ENCODE measurements around the gene RBM7.

The RBM7 gene

DNA sequence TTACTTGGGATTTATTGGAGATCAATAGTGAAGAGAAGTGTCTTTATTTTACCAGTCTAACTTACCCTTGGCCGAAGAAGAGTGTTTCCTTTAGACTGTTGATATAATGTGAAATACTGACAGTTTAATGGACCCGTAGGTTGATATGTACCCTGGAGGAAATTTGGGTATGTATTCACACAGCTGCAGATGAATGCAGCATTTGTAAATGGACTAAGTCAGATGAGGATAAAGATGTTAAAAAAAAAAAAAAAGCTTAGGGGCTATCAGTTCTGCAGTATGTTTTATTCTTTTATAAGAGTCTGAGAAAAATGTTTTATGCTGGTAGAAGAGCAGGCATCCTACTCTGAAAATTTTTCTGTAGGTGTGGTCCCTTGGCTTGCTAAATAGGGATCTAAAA, 41.5 kb downstream of the RBM7 start:
- no peak for DNase-seq (ENCODE audit: low spot score)
- TF ChIP-seq, protein P1, sequence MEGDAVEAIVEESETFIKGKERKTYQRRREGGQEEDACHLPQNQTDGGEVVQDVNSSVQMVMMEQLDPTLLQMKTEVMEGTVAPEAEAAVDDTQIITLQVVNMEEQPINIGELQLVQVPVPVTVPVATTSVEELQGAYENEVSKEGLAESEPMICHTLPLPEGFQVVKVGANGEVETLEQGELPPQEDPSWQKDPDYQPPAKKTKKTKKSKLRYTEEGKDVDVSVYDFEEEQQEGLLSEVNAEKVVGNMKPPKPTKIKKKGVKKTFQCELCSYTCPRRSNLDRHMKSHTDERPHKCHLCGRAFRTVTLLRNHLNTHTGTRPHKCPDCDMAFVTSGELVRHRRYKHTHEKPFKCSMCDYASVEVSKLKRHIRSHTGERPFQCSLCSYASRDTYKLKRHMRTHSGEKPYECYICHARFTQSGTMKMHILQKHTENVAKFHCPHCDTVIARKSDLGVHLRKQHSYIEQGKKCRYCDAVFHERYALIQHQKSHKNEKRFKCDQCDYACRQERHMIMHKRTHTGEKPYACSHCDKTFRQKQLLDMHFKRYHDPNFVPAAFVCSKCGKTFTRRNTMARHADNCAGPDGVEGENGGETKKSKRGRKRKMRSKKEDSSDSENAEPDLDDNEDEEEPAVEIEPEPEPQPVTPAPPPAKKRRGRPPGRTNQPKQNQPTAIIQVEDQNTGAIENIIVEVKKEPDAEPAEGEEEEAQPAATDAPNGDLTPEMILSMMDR (IDR thresholded peaks at IDR 0.05; ENCODE audit: borderline replicate concordance, control extremely low read depth, extremely low read depth, insufficient read depth, missing control alignments) = no peak
- in situ Hi-C loops (cut with MboI; ENCODE audit: low sequenced_read_pairs, unreplicated experiment) = no loop called here

GRCh38 chr11:114442536-114442935, 42.1 kb downstream of the RBM7 start:
- TF ChIP-seq, protein P1 (IDR thresholded peaks at IDR 0.05; ENCODE audit: borderline replicate concordance, control extremely low read depth, extremely low read depth, insufficient read depth, missing control alignments) = no peak
- DNase-seq (ENCODE audit: low spot score) = no peak
- in situ Hi-C loops (cut with MboI; ENCODE audit: low sequenced_read_pairs, unreplicated experiment) = no loop called here

DNA sequence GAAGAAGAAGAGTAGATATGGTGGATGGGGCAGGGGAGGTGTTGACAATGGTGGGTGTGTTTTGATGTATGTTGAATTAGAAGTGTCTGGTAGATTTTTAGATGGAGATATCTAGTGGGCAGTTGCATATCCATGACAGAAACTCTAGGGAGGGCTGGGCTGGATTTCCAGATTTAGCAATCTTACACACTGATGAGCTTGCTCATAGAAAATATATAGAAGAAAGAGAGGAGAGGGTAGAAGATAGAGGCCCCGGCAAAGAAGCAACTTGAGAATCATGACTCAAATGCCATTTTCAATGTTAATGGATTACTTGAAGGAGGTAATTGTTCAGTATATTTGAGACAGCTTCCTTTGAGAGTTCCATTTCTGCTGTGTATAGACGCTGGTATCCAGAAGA, 47.0 kb downstream of the RBM7 start:
- TF ChIP-seq, protein P1 (IDR thresholded peaks at IDR 0.05; ENCODE audit: borderline replicate concordance, control extremely low read depth, extremely low read depth, insufficient read depth, missing control alignments) = no peak
- in situ Hi-C loops (cut with MboI; ENCODE audit: low sequenced_read_pairs, unreplicated experiment) = no loop called here
- no peak for DNase-seq (ENCODE audit: low spot score)

- DNase-seq (ENCODE audit: low spot score) = no peak
- TF ChIP-seq, protein P1 (IDR thresholded peaks at IDR 0.05; ENCODE audit: borderline replicate concordance, control extremely low read depth, extremely low read depth, insufficient read depth, missing control alignments) = no peak
- in situ Hi-C loops (cut with MboI; ENCODE audit: low sequenced_read_pairs, unreplicated experiment) = no loop called here
Observed at GRCh38 chr11:114447892-114448291, 47.4 kb downstream of the RBM7 start.

GRCh38 chr11:114448749-114449482, 48.5 kb downstream of the RBM7 start:
- in situ Hi-C loops (cut with MboI; ENCODE audit: low sequenced_read_pairs, unreplicated experiment) = no loop called here
- no peak for DNase-seq (ENCODE audit: low spot score)
- TF ChIP-seq, protein P1 (IDR thresholded peaks at IDR 0.05; ENCODE audit: borderline replicate concordance, control extremely low read depth, extremely low read depth, insufficient read depth, missing control alignments) = no peak

DNA sequence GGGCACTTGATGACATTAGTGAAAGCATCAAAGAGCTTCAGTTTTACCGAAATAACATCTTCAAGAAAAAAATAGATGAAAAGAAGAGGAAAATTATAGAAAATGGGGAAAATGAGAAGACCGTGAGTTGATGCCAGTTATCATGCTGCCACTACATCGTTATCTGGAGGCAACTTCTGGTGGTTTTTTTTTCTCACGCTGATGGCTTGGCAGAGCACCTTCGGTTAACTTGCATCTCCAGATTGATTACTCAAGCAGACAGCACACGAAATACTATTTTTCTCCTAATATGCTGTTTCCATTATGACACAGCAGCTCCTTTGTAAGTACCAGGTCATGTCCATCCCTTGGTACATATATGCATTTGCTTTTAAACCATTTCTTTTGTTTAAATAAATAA, 49.4 kb downstream of the RBM7 start:
- TF ChIP-seq, protein P1 (IDR thresholded peaks at IDR 0.05; ENCODE audit: borderline replicate concordance, control extremely low read depth, extremely low read depth, insufficient read depth, missing control alignments) = no peak
- no peak for DNase-seq (ENCODE audit: low spot score)
- in situ Hi-C loops (cut with MboI; ENCODE audit: low sequenced_read_pairs, unreplicated experiment) = no loop called here
